ENCODE results near the gene LIN37.

DNA sequence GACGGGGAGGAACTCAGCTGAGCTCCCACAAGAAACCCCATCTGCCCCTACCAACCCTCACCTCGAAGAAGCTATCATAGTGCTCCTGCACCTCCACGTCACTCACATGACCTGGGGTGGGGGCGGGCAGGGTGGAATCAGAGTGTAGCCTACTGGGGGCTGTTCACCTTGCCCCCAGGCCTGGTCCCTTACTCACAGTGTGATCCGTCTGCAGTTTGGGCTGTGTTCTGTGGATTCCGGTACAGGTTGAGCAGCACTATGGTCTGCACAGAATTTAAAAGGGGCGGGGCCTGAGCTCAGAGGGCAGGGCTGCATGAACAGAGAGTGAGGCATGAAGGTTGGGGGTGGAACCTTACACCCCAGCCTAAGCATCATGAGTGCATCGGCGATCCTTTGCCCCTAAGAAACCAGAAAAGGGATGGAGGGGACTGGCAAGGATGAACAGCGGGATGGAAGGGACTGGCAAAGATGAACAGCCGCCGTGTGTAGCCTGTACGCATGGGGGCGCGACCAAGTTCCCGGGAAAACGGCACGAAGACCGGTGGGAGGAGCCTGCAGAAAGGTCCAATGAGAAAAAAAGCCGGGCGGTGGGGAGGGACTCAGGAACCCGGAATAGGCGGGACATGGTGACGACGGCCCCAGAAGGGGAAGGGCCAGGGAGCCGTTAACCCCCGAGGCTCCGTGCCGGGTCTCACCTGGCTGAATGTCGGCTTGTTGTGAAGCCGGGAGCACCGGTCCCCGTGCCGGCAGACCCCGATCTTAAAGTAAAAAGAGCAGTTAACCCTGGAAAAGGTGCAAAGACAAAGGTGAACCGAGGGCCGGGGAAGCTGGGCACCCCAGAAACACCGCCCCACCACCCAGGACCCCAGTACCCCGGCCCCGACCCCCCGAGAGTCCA, 3.7 kb upstream of the LIN37 start:
- TF ChIP-seq MYC (IDR thresholded peaks at IDR 0.05; ENCODE audit: low read depth, low read length) (no peak), POLR2A (IDR thresholded peaks at IDR 0.05; ENCODE audit: low read depth, low read length) (peak; percentile 63), CTCF (IDR thresholded peaks at IDR 0.05; ENCODE audit: extremely low read depth in 1 of 2, insufficient read depth in 1 of 2, low read depth in 1 of 2, low read length in 2 of 2) (peak; percentile 42 to 63), JUN (IDR thresholded peaks at IDR 0.05; ENCODE audit: borderline replicate concordance, insufficient read depth, insufficient read length, low read depth) (no peak), POLR2AphosphoS5 (IDR thresholded peaks at IDR 0.05; ENCODE audit: insufficient read depth, low read depth, low read length) (peak; percentile 73), EZH2 (IDR thresholded peaks at IDR 0.05; ENCODE audit: borderline replicate concordance, low read depth, low read length, severe bottlenecking) (no peak), GATA2 (IDR thresholded peaks at IDR 0.05; ENCODE audit: insufficient read depth, insufficient read length, low read depth, low read length) (no peak)
- TF ChIP-seq, protein P1, sequence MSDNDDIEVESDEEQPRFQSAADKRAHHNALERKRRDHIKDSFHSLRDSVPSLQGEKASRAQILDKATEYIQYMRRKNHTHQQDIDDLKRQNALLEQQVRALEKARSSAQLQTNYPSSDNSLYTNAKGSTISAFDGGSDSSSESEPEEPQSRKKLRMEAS (IDR thresholded peaks at IDR 0.05; ENCODE audit: insufficient read depth, insufficient read length): no peak

Data from endothelial cell of umbilical vein (primary cell).